ENCODE results near the gene MCTP2.

MCTP2 gene

GRCh38 chr15:94370936-94371285, 139.6 kb downstream of the MCTP2 start:
- H3K27ac Mint-ChIP-seq: peak overlapping the region; percentile 84 to 89 (median 85)
- H3K36me3 Mint-ChIP-seq (ENCODE audit: low read depth): no peaks in the 10 kb centered on the region
- TF ChIP-seq CTCF (IDR thresholded peaks at IDR 0.05; ENCODE audit: unreplicated experiment in 3 of 3): no peak
- H3K4me1 Mint-ChIP-seq: peaks cover 41% of the 10 kb centered on the region
- peak overlapping the region in 2 of 3 experiments; percentile 8 to 63 for H3K4me3 Mint-ChIP-seq
- peaks cover 22% of the 10 kb centered on the region for H3K27me3 Mint-ChIP-seq (ENCODE audit: low read depth)
- H3K9me3 Mint-ChIP-seq: no peaks in the 10 kb centered on the region

GRCh38 chr15:94372821-94373220, 141.5 kb downstream of the MCTP2 start:
- peaks cover 14% of the 10 kb centered on the region for H3K27me3 Mint-ChIP-seq (ENCODE audit: low read depth)
- peak overlapping the region; percentile 17 to 81 (median 80) for H3K27ac Mint-ChIP-seq
- no peak overlapping the region for H3K4me3 Mint-ChIP-seq
- H3K36me3 Mint-ChIP-seq (ENCODE audit: low read depth): peaks cover 3% of the 10 kb centered on the region
- H3K9me3 Mint-ChIP-seq: no peaks in the 10 kb centered on the region
- TF ChIP-seq CTCF (IDR thresholded peaks at IDR 0.05; ENCODE audit: unreplicated experiment in 3 of 3): no peak
- peaks cover 43% of the 10 kb centered on the region for H3K4me1 Mint-ChIP-seq

- H3K27ac Mint-ChIP-seq: peak overlapping the region in 2 of 3 experiments; percentile 57 to 88
- H3K4me1 Mint-ChIP-seq: peaks cover 17% of the 10 kb centered on the region
- H3K27me3 Mint-ChIP-seq (ENCODE audit: low read depth): no peaks in the 10 kb centered on the region
- H3K9me3 Mint-ChIP-seq: no peaks in the 10 kb centered on the region
- peak in 2 of 3 experiments; percentile 23 to 24 for TF ChIP-seq CTCF (IDR thresholded peaks at IDR 0.05; ENCODE audit: unreplicated experiment in 3 of 3)
- H3K4me3 Mint-ChIP-seq: no peak overlapping the region
- peaks cover 6% of the 10 kb centered on the region for H3K36me3 Mint-ChIP-seq (ENCODE audit: low read depth)
Observed at GRCh38 chr15:94375997-94376396, 144.6 kb downstream of the MCTP2 start.

GRCh38 chr15:94379986-94380385, 148.6 kb downstream of the MCTP2 start:
- no peak for TF ChIP-seq CTCF (IDR thresholded peaks at IDR 0.05; ENCODE audit: unreplicated experiment in 3 of 3)
- Mint-ChIP-seq H3K4me3 (no peak overlapping the region), H3K27ac (no peak overlapping the region), H3K36me3 (ENCODE audit: low read depth) (peaks cover 6% of the 10 kb centered on the region), H3K27me3 (ENCODE audit: low read depth) (peaks cover 4% of the 10 kb centered on the region), H3K9me3 (no peaks in the 10 kb centered on the region), H3K4me1 (peaks cover 12% of the 10 kb centered on the region)

GRCh38 chr15:94380798-94381197, 149.4 kb downstream of the MCTP2 start:
- peaks cover 6% of the 10 kb centered on the region for H3K36me3 Mint-ChIP-seq (ENCODE audit: low read depth)
- no peaks in the 10 kb centered on the region for H3K9me3 Mint-ChIP-seq
- H3K4me1 Mint-ChIP-seq: peaks cover 12% of the 10 kb centered on the region
- H3K27me3 Mint-ChIP-seq (ENCODE audit: low read depth): peaks cover 4% of the 10 kb centered on the region
- TF ChIP-seq CTCF (IDR thresholded peaks at IDR 0.05; ENCODE audit: unreplicated experiment in 3 of 3): no peak
- H3K4me3 Mint-ChIP-seq: no peak overlapping the region
- no peak overlapping the region for H3K27ac Mint-ChIP-seq

- Mint-ChIP-seq H3K27me3 (ENCODE audit: low read depth) (peaks cover 4% of the 10 kb centered on the region), H3K36me3 (ENCODE audit: low read depth) (peaks cover 6% of the 10 kb centered on the region), H3K27ac (no peak overlapping the region), H3K4me1 (peaks cover 12% of the 10 kb centered on the region), H3K4me3 (no peak overlapping the region), H3K9me3 (no peaks in the 10 kb centered on the region)
- no peak for TF ChIP-seq CTCF (IDR thresholded peaks at IDR 0.05; ENCODE audit: unreplicated experiment in 3 of 3)
Observed at GRCh38 chr15:94381384-94381783, 150.0 kb downstream of the MCTP2 start.

All from nephron (organoid).